Gastrocnemius medialis (tissue), 4 donors: ENCODE measurements around the gene SVIP. TPM values are rescaled to one million over a fixed set of nuclear protein-coding genes. Genes with fewer than 3 reads are reported as not detected.

ENCODE experiments used
- ATAC-seq, 2 donors: fragments of 150-250 bp; one replicate each; pipeline ENCODE4 v1.9.1; 2016
- DNase-seq, 2 donors: peaks; one replicate each; pipeline ENCODE4 v3.0.0-alpha.2; 2019
- H3K27ac ChIP-seq, 4 donors: fragments of 200-600 bp; sonication (generic); 1 replicate in 1 of 4; 2 replicates in 3 of 4; pipeline ENCODE4 v1.5.1; 2016 to 2018; ENCODE audit warnings: mild to moderate bottlenecking in 2 of 4, moderate library complexity in 1 of 4
- H3K27me3 ChIP-seq, 3 donors: fragments of 200-600 bp; sonication (generic) in 2 of 3; 1 replicate in 1 of 3; 2 replicates in 2 of 3; pipeline versions ENCODE4 v1.5.1 to v1.6.0; 2016 to 2019; ENCODE audit warnings: mild to moderate bottlenecking in 1 of 3, moderate library complexity in 1 of 3
- H3K36me3 ChIP-seq, 2 donors: fragments of 200-600 bp; sonication (generic) in 1 of 2; one replicate each; pipeline ENCODE4 v1.5.1; 2017 to 2018
- H3K4me1 ChIP-seq, 2 donors: fragments of 200-600 bp; sonication (generic) in 1 of 2; one replicate each; pipeline ENCODE4 v1.5.1; 2016 to 2017; ENCODE audit warnings: mild to moderate bottlenecking in 2 of 2
- H3K4me3 ChIP-seq, 4 donors: fragments of 200-600 bp; sonication (generic) in 3 of 4; 1 replicate in 1 of 4; 2 replicates in 3 of 4; pipeline ENCODE4 v1.5.1; 2016 to 2019; ENCODE audit warnings: mild to moderate bottlenecking in 2 of 4
- H3K9me3 ChIP-seq, 3 donors: fragments of 200-600 bp; sonication (generic) in 2 of 3; 1 replicate in 1 of 3; 2 replicates in 2 of 3; pipeline ENCODE4 v1.5.1; 2016 to 2019
- POLR2A ChIP-seq, 2 donors: fragments of 450-650 bp; IDR thresholded peaks; one replicate each; pipeline ENCODE4 v1.6.1; 2017; ENCODE audit warnings: antibody characterized with exemption in 2 of 2, mild to moderate bottlenecking in 2 of 2, moderate library complexity in 2 of 2
- in situ Hi-C, 4 donors: fragments of 200-750 bp; cut with MboI; loops; one replicate each; pipeline versions ENCODE4 v1.15.0 to v1.8.0; 2017; ENCODE audit warnings: low sequenced_read_pairs in 4 of 4
- intact Hi-C: fragments of 100-400 bp; cut with DNase I; formaldehyde crosslinking; loops from one replicate; pipeline ENCODE4 v1.15.1; 2023; ENCODE audit warnings: low total_unique reads
- total RNA-seq, 4 donors: library from RNA; depleted of rRNA; stranded (reverse); fragments of >200 nt; gene quantifications; one replicate each; pipeline versions ENCODE4 v1.1.0 to v1.2.3, GENCODE V29; 2016
- TF ChIP-seq, protein P1 (sequence below), 5 experiments: fragments of 450-650 bp in 3 of 5; fragments of 200-600 bp in 2 of 5; sonication (generic) in 2 of 5; IDR thresholded peaks in 4 of 5; conservative IDR thresholded peaks in 1 of 5; 1 replicate in 4 of 5; 2 replicates in 1 of 5; pipeline ENCODE4 v1.5.1; 2016 to 2019; ENCODE audit warnings: antibody characterized with exemption in 5 of 5, mild to moderate bottlenecking in 3 of 5, moderate library complexity in 3 of 5

SVIP gene, protein sequence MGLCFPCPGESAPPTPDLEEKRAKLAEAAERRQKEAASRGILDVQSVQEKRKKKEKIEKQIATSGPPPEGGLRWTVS
- total RNA-seq = 10 to 100 TPM; 10.2 to 22.0 (median 14.6) TPM

DNA sequence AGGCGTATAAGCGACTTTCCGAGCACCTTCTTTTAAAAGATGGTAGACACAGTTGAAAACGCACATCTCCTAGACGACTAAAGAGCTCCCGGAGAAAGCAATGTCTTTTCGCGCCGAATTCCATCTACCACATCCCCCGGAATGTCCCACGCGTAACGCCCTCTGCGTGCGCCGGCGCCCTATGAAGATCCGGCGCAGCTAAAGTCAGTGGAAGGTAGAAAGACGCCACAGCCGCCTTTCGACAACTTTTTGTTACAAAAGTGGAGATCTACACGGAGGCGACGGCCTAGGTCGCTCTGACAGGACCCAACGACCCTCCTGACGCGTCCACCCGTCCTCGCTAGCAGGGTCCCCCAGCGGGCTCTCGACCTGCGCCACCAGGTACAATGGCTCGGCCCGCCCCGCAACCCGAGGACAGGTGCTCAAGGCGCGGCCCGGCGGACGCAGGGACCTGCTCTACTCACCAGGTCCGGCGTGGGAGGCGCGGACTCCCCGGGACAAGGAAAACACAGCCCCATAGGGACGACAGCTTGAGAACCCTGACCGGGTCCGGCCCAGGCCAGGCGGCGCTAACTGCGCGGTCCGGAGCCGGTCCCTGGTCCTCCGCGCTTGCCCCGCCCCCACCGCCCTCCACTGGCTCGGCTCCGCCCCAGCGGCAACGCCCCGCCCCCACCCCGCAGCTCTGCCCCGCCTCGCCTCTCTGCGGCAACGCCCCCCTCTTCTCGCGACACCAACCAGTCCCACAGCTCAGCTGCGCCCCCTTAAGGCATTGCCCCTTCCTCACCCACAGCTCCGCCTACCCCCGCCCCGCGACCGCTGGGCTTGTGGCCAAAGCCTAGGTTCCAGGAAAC is at the start of gene SVIP:
TSS of gene SVIP (minus strand) at position 571 of the 851 bp plus-strand sequence. CDS start at position 518, 53 bp downstream.
- intact Hi-C loops = loop anchor here (5.0 to 10.0 kb wide), 2 partner anchors 165 to 202 kb away; partner anchors contain the start of genes FANCF and GAS2
- in situ Hi-C loops = no loop called here
- H3K4me3 ChIP-seq = peak within 1 kb of the TSS; percentile 78 to 92 (median 86)
- peak; percentile 80 to 81 for TF ChIP-seq POLR2A (IDR thresholded peaks at IDR 0.05)
- TF ChIP-seq, protein P1, sequence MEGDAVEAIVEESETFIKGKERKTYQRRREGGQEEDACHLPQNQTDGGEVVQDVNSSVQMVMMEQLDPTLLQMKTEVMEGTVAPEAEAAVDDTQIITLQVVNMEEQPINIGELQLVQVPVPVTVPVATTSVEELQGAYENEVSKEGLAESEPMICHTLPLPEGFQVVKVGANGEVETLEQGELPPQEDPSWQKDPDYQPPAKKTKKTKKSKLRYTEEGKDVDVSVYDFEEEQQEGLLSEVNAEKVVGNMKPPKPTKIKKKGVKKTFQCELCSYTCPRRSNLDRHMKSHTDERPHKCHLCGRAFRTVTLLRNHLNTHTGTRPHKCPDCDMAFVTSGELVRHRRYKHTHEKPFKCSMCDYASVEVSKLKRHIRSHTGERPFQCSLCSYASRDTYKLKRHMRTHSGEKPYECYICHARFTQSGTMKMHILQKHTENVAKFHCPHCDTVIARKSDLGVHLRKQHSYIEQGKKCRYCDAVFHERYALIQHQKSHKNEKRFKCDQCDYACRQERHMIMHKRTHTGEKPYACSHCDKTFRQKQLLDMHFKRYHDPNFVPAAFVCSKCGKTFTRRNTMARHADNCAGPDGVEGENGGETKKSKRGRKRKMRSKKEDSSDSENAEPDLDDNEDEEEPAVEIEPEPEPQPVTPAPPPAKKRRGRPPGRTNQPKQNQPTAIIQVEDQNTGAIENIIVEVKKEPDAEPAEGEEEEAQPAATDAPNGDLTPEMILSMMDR (IDR thresholded peaks at IDR 0.05 in 4 of 5, conservative IDR thresholded peaks at IDR 0.05 in 1 of 5) = peak in 4 of 5 experiments; percentile 14 to 74 (median 57)
- H3K36me3 ChIP-seq = peaks cover 0 to 21% of the 10 kb centered on the region in 2 donors
- no peaks in the 10 kb centered on the region for H3K9me3 ChIP-seq
- H3K27ac ChIP-seq = peak within 1 kb of the TSS; percentile 86 to 92 (median 88)
- peaks cover 4 to 6% of the 10 kb centered on the region in 2 donors for H3K4me1 ChIP-seq
- ATAC-seq (peak; percentile 92 to 95), DNase-seq (peak; percentile 88 to 91)
- H3K27me3 ChIP-seq = no peaks in the 10 kb centered on the region

DNA sequence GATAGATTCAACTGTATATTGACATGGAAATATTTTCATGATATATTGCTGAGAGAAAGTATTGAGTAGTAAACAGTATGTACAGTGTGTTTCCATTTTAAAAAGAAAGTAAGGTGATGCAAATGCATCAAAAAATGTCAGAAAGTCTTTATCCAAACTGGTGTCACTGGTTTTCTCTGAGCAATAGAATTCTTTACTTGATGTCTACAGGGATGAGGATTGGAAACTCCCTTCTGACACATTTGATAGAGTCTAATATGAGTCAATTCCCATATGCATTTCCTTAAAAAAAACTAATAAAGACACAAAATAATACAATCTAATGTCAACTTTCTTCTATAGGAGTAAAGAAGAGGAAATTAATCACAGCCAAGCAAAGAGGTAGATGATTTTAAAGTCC is 49.0 kb upstream of the SVIP start:
- Histone ChIP-seq H3K9me3 (no peaks in the 10 kb centered on the region), H3K4me3 (no peak overlapping the region), H3K4me1 (no peaks in the 10 kb centered on the region), H3K27ac (no peak overlapping the region), H3K27me3 (no peaks in the 10 kb centered on the region), H3K36me3 (no peaks in the 10 kb centered on the region)
- in situ Hi-C loops = no loop called here
- intact Hi-C loops = no loop called here
- TF ChIP-seq, protein P1 (IDR thresholded peaks at IDR 0.05 in 4 of 5, conservative IDR thresholded peaks at IDR 0.05 in 1 of 5) = no peak
- TF ChIP-seq POLR2A (IDR thresholded peaks at IDR 0.05) = no peak
- DNase-seq = no peak
- ATAC-seq = no peak

DNA sequence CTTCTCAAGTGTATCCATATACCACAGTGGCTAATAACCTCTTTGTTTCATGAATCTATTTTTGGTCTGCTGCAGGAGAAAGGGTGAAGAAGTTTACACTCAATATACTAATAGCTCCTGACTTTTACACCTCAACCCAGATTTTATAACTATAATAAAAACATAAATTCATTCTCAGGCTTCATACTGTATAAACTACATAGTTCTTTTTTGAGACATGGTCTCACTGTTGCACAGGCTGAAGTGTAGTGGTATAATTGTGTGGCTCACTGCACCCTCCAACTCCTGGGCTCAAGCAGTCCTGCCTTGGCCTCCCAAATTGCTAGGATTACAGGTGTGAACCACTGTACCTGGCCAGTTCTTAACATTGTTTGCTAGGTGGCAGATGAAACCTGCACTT is 48.4 kb upstream of the SVIP start:
- no peak for ATAC-seq
- H3K9me3 ChIP-seq = no peaks in the 10 kb centered on the region
- intact Hi-C loops (no loop called here), in situ Hi-C loops (no loop called here)
- H3K4me1 ChIP-seq = no peaks in the 10 kb centered on the region
- no peak for DNase-seq
- no peak overlapping the region for H3K27ac ChIP-seq
- H3K4me3 ChIP-seq = no peak overlapping the region
- no peak for TF ChIP-seq POLR2A (IDR thresholded peaks at IDR 0.05)
- TF ChIP-seq, protein P1 (IDR thresholded peaks at IDR 0.05 in 4 of 5, conservative IDR thresholded peaks at IDR 0.05 in 1 of 5) = no peak
- H3K27me3 ChIP-seq = no peaks in the 10 kb centered on the region
- no peaks in the 10 kb centered on the region for H3K36me3 ChIP-seq

DNA sequence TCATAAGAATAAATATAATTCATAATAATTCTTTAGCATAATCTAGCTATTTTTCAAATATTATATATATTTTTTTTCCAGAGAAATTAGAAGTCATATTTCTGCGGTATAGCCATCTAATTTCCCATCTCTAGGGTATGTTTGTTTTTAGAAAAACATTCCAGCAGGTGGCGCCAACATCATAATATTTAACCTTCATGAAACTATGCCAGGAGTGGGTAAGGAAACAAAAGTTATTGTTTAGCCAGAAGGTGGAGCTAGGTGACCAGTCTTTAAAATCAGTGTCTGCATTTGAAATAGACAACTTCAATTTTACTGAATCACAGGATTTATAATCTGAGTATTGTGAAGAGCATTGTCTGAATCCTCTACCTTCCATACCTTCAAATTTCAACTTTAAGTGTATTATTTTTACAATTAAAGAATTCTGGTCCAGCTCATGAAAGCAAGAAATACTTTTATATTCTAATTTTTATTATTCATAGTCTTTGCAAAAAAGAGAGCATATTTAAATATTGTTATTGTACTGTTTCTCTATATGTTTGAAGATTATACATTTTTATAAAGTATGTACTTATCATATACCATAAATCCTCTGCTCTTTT is 46.4 kb upstream of the SVIP start:
- TF ChIP-seq, protein P1 (IDR thresholded peaks at IDR 0.05 in 4 of 5, conservative IDR thresholded peaks at IDR 0.05 in 1 of 5) = peak in 4 of 5 experiments; percentile 24 to 65 (median 54)
- TF ChIP-seq POLR2A (IDR thresholded peaks at IDR 0.05) = no peak
- no peaks in the 10 kb centered on the region for H3K9me3 ChIP-seq
- ATAC-seq (peak; percentile 66 to 80), DNase-seq (peak; percentile 21 to 28)
- intact Hi-C loops = no loop called here
- no peaks in the 10 kb centered on the region for H3K27me3 ChIP-seq
- no peak overlapping the region for H3K4me3 ChIP-seq
- in situ Hi-C loops = no loop called here
- no peaks in the 10 kb centered on the region for H3K4me1 ChIP-seq
- H3K27ac ChIP-seq = no peak overlapping the region
- no peaks in the 10 kb centered on the region for H3K36me3 ChIP-seq
